Hippocampal formation (tissue), 2 donors: ENCODE results near the gene VEPH1.

Experiments used
- DNase-seq, 2 donors: peaks; one replicate each; lab custom pipeline; 2025; lab: John Stamatoyannopoulos, UW

Gene VEPH1

DNA sequence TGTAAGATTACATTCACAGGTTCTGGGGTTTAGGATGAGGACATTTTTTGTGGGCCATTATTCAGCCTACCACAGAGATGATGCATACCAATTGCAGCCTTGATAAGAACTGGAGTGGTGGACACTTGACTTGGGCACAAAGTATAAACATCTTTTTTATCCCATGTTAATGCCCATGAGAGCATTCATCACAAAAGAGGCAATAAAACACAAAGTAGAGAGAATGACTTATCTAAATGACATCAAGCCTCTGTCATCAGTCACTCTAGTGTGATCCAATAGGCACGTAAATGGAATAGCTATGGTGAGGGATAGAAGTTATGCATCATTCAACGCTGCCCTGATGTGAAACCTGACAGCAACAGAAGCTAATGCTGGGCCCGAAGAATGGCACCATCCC, 25.8 kb downstream of the VEPH1 start:
- DNase-seq: no peak

- DNase-seq: no peak
Observed at GRCh38 chr3:157475921-157476414, 27.2 kb downstream of the VEPH1 start.

GRCh38 chr3:157472648-157473047, 30.6 kb downstream of the VEPH1 start:
- no peak for DNase-seq

DNA sequence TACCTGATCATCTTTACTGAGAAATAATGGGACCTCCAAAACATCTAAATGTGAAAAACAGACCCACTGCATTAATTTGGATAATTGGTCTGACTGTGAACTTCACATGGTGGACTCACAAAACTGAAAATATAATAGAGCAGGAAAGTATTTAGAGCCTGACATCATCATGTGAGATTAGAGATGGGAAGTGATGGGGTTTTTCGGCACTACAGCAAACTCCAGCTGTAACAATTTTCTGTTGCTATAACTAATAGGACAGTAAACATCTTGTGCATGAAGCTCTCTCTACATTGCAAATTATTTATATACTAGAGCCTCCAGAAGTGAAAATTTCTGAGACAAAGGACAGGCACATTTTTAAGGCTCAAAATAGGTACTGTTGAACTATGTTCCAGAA, 32.2 kb downstream of the VEPH1 start:
- DNase-seq: no peak

DNA sequence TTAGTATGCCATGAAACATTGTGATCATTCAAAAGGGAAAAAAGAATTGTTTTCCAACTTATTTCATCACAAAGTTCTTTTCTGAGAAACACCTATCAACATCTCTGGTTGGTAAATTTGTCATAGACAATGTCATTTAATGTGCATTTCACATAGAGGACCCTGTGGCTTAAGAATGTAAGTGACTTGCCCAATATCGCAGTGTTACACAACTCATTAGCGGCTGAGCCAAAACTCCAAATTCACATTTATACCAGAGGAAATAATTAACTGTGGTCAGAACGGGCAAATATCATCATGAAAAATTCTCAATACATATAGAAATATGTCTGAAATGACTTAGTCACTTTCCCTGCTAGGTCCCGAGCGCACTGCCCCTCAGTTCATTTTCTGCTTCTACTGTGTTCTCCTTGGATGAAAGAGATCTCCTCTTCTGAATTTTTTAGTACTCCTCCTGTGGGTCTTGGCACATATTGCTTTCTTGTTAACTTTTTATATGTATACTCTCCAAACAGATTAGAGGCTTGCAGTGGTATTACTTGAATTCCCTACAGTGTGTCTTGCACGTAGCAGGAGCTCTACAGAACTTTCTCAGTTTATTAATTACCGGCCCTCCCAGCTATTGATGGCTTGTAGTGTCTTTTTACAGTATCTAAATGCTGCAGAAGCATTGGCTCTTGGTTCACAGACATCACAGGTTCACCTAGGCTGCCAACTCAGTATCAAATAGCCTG, 33.5 kb downstream of the VEPH1 start:
- DNase-seq: no peak

DNA sequence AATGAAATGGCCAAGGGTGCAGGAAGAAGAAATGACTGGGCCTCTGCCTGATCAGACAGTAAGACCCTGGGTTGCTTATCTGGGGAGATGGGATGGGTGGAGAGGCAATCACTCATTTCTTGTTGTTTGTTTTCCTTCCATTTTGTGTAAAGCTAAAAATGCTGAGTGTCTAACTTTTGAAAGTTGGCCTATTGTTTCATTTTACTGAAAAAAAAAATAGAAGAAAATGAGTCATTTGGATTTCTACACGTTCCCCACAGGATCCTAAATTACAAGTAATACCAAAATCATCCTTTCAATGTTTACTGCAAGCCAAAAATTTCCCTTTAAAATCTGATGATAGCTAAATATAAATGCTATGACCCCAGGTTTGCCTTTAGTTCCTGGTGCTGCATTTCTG, 36.0 kb downstream of the VEPH1 start:
- no peak for DNase-seq

DNA sequence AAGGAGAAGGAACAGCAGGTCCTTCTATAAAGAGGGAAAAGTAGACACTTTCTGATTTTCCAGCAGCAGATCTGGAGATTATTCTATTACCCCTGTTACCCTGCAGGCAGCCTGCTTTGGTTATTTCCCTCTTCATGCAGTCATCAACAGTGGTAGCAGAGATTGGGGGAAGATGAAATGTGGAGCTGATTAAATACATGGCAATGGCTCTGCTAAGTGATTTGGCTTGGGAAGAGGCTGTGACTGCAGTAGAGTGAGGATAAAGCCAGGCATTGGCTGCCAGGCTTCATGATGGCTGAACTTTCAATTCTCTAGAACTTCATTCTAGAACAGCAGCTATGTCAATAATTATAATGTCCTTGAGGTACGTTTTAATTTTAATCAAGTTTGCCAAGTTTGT, 37.5 kb downstream of the VEPH1 start:
- DNase-seq: no peak

- no peak for DNase-seq
Observed at GRCh38 chr3:157464321-157464720, 38.9 kb downstream of the VEPH1 start.

DNA sequence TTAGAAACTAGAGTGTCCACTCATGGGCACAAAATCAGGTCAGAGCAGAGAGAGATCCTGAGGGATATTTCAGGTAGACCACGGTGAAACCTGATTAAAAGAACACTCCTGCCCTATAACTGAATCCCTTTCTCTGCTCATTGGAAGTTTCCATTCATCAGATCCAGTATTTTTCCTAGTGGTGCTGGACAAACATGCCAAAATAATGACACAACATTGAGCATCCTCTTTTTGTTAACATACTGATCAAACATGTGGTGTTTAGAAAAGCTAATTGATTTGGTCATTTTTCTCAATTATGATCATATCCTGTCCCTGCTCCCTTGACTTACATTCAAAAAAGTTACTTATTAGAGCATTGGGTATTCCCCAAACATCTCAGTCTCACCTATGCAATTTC, 39.4 kb downstream of the VEPH1 start:
- DNase-seq: no peak

GRCh38 chr3:157460253-157460652, 43.0 kb downstream of the VEPH1 start:
- DNase-seq: no peak

DNA sequence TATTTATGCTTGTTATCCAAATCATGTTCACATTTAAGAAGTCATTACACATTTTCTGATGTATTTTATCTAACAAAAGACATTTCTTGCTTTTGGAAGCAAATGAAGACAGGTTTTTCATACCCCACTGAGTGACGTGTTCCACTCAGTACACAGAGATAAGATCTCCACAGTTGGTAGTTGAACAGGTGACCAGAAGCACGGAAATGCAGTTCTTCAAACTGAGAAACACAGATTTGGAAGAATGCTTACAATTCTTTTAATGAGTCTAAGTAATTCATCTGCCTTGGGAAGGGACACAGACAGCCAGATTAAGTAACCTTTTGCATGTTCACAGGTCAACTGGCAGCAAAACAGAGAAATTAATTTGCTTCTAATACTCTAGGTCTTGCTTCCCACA, 43.5 kb downstream of the VEPH1 start:
- no peak for DNase-seq

- no peak for DNase-seq
Observed at GRCh38 chr3:157453824-157454223, 49.4 kb downstream of the VEPH1 start.

DNA sequence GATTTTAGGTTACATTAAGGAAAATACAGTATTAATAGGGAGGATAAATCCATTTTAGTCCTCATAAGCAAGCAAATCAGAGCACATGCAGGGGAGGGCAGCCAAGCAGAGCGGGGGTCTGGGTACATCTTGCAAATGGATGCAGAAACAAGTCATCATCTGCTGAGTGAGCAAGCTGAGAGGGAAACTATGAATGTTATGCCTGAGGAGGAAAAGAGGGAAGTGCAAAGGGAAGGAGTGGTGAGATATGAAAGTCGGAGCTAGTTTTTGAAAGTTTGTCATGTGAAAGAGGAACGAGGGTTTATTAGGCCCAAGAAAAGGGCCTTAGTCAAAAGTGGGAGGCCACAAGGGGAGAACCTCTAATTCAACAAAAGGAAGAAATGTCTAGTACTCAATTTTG, 51.1 kb downstream of the VEPH1 start:
- no peak for DNase-seq

DNA sequence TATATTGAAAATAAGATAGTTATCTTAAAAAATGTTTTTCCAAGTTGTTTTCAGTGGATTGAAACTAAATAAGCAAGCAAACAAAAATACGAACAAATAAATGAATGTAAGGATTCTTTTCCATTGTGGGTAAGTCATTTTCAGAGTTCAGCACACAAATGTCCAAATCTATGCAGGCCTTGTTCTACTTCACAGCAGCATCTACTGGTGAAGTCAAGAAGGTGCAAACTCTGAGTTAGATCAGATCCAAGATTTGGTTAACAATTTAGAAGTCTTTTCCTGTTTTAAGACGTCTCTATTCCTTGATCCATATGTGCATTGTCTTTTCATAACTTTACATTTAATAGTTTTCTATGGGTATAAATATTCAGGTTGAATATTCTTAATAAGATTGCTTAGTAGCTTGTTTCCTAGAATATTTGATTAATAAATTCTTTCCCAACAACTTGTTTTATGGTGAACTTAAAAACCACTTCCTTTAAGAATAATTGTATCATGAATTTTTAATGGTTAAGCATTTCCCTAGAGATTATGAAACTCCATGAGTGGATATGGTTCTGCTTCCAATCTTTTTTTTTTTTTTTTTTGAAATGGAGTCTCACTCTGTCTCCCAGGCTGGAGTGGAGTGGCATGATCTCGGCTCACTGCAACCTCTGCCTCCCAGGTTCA, 56.1 kb downstream of the VEPH1 start:
- DNase-seq: peak in 1 of 2 donors; percentile 24

- no peak for DNase-seq
Observed at GRCh38 chr3:157445857-157446256, 57.4 kb downstream of the VEPH1 start.

GRCh38 chr3:157444797-157445184, 58.4 kb downstream of the VEPH1 start:
- no peak for DNase-seq

GRCh38 chr3:157443905-157444796, 59.1 kb downstream of the VEPH1 start:
- no peak for DNase-seq

- DNase-seq: no peak
Observed at GRCh38 chr3:157442729-157443128, 60.5 kb downstream of the VEPH1 start.

DNA sequence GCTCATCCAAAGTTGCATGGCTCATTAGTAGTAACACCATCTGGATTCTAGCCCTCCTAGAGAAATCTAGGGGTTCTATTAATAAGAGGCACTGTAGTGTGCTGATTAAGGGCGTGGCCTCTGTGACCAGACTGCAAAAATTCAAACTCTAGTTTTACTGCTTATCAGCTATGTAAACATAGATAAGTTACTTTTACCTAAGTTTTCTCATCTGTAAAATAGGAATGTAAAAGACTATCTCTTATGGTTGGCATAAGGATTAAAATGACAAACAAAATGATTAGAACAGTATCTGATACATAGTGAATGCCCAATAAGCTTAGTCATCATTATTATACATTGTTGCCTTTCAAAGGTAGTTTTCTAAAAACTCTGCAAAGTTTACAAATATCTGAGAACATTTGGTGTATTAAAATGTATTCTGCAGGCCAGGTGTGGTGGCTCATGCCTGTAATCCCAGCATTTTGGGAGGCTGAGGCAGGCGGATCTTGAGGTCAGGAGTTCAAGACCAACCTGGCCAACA, 62.1 kb downstream of the VEPH1 start:
- no peak for DNase-seq

DNA sequence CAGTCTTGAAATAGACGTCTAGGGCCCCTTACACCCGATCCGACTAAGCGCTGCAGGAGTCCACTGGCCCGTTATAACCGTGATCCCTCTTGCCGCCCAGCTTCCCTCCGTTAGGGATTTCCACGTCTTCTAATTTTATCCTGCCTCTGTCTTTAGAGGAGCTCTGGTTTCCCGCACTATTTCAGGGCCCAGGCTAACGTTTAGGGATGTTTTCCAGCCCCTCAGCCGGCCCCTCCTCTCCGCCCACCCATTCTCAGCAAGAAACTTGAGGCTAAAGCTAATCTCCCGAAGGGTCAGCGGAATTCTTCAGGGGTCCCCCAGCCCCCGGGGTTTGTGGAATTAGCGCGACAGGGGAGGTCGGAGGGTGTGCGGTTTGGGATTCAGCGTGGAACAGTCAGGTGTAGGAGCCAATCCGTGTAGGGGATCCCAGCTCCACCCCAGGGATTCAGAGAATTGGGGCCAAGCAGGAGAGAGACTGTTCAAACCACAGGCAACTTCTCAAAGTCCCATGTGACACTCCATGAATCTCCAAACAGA, 65.0 kb downstream of the VEPH1 start:
- no peak for DNase-seq

GRCh38 chr3:157436583-157437291, 66.5 kb downstream of the VEPH1 start, which contains the start of gene PTX3:
Gene PTX3 (plus strand): TSS chr3:157436850. CDS start chr3:157436934, 84 bp downstream.
- DNase-seq: no peak
